NCI-H1930 (cell line): Measurements from ENCODE around the gene PTGIR.

Experiments
- DNase-seq, 2 experiments: peaks; one replicate each; lab custom pipeline; 2025; lab: John Stamatoyannopoulos, UW

PTGIR gene

DNA sequence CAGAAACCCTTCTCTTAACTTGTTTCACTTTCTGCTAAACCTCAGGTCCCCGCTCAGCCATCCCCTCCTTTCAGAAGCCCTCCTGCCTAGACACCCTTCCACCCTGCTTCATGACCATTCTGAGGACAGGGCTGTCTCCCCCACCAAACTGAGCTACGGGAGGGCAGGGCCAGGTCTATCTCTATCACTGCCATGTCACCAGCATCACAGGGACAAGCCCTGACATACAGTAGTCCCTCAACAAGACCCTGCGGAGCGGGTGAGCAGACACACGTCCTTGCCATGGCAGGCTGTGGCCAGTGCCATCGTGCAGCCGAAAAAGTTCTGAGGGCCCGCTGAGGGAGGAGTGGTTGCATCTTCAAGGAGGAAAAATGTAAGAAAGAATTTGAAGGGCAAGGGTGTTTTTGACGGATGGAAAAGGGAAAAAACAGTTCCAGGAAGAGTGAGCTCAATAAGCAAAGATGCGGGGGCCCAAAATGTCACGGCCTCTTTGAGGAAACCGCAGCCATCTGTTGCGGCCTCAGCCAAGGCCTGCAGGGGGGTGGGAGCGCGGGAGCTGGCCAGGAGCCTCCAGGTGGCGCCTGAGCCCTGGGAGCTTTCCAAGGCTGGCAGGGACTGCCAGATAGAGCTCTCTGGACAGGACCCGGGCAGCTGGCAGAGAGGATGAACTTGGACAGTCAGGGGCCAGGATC lies 8.1 kb downstream of the PTGIR start:
- peak; percentile 57 to 64 for DNase-seq

DNA sequence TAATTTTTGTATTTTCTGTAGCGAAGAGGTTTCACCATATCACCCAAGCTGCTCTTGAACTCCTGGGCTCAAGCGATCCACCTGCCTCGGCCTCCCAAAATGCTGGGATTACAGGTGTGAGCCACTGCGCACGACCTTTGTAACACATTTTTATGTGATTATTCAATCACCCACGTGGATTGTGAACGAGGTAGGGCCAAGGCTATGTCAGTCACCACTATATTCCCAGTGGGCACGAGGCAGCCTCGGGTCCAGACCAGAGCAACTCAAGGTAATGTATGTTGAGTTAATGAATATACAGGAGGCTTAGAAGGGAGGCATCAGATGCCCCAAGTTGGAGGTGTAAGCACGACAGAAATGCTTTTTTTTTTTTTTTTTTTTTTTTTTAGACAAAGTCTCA lies 8.9 kb downstream of the PTGIR start:
- no peak for DNase-seq

DNA sequence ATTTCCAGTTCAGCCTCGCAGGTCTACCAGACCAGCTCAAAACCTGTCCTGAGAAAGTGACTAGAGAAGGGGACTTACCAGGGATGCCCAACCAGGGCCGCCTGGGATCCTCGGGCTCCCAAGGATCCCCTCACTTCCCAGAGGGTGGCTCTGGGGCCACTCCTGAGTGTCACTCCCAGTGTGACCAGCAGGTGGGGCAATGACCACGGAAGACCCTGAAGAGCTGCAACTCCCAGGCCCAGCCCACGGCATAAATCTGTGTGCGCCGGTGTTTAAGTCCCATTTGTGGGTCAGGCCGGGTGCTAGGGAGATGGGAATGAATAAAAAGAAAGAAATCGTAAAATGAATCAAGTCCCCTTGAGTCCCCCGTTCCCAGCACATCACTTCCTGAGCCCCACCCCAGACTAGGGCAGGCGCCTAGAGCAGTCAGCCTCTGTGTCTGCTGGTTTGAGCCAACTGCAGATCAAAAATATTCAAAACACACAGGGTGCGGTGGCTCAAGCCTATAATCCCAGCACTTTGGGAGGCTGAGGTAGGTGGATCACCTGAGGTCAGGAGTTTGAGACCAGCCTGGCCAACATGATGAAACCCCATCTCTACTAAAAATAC lies 10.7 kb downstream of the PTGIR start:
- DNase-seq, result peak; percentile 19 to 70

DNA sequence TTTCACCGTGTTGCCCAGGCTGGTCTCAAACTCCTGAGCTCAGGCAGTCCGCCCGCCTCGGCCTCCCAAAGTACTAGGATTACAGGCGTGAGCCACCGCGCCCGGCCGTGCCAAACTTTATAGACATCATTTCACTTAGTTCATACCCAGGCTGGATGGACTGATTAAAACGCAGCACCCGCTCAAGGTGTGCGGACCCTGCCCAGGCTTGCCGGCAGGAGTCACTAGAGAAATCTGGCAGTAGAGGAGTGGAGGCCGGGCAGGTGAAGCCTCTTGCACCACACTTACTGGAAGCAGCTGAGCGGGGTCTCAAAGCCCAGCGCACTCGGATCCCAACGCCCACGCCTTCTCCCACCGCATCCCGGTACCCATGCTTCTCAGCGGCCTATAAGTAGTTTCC lies 11.4 kb downstream of the PTGIR start:
- no peak for DNase-seq

DNA sequence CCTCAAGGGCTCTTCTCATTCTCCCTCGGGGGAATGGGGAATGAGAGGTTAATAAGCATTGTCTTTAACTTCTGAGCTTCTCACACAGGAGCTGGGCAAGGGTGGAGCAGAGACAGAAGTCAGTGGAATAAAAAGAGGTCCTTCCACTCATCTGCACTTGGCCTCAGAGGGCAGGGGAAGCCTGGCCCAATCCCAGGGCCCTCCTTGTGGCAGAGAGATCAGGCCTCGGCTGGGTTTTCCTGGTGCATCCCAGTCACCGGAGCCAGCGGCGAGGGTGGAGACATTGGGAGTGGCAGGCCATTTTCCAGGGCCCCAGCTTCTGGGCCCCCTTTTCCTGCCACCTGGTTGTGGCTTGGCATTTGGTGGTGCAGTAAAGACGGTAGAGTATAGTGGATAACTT lies 13.1 kb downstream of the PTGIR start:
- no peak for DNase-seq

DNA sequence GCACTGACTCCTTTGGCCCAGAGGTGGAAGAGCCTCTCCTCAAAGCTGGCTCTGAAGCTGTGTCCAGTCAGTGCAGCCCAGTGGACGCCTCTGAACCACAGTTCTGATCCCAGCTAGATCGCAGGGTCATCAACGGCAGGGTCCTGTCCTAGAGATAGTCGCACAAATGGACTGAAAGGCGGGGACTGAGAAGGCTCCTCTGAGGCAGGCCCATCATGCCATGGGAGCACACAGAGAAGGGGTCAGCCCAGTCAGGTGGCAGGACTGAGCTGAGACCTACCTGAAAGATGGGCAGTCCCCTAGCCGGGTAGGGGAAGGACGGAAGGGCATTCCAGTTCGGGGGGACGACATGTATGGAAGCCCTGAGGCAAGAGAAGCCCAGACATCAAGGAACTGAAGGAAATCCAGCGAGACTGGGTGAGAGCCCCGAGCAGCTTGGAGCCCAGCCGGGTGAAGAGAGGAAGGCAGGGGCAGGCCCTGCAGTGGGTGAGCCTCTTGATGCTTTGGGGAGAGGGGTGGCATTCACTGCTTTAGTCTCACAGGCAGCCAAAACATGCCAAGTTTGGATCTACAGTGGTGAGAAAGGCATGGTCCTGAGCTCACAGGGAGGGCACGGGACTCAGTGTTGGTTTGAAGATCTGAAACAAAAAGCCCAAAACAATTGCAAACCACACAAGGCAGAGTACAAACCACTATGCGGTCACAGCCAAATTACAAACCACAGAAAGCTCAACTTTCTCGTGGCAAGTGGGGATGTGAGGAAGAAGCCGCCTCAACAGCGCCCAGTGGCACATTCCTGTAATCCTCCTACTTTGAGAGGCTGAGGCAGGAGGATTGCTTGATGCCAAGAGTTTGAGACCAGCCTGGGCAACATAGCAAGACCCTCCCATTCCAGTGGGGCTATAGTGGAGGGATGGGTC lies 13.8 kb downstream of the PTGIR start:
- DNase-seq, result no peak

DNA sequence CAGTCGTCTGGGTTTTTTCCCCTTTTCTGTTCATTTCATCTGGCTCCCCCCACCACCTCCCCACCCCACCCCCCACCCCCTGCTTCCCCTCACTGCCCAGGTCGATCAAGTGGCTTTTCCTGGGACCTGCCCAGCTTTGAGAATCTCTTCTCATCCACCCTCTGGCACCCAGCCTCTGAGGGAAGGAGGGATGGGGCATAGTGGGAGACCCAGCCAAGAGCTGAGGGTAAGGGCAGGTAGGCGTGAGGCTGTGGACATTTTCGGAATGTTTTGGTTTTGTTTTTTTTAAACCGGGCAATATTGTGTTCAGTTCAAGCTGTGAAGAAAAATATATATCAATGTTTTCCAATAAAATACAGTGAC lies 14.5 kb downstream of the PTGIR start:
- DNase-seq, result no peak

DNA sequence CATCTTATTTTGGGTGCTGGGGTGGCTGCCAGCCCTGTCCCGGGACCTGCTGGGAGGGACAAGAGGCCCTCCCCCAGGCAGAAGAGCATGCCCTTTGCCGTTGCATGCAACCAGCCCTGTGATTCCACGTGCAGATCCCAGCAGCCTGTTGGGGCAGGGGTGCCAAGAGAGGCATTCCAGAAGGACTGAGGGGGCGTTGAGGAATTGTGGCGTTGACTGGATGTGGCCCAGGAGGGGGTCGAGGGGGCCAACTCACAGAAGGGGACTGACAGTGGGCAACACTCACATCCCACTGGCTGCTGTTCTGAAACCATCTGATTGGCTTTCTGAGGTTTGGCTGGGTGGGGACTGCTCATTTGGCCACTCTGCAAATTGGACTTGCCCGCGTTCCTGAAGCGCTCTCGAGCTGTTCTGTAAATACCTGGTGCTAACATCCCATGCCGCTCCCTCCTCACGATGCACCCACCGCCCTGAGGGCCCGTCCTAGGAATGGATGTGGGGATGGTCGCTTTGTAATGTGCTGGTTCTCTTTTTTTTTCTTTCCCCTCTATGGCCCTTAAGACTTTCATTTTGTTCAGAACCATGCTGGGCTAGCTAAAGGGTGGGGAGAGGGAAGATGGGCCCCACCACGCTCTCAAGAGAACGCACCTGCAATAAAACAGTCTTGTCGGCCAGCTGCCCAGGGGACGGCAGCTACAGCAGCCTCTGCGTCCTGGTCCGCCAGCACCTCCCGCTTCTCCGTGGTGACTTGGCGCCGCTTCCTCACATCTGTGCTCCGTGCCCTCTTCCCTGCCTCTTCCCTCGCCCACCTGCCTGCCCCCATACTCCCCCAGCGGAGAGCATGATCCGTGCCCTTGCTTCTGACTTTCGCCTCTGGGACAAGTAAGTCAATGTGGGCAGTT lies 15.1 kb downstream of the PTGIR start:
- DNase-seq, result no peak

DNA sequence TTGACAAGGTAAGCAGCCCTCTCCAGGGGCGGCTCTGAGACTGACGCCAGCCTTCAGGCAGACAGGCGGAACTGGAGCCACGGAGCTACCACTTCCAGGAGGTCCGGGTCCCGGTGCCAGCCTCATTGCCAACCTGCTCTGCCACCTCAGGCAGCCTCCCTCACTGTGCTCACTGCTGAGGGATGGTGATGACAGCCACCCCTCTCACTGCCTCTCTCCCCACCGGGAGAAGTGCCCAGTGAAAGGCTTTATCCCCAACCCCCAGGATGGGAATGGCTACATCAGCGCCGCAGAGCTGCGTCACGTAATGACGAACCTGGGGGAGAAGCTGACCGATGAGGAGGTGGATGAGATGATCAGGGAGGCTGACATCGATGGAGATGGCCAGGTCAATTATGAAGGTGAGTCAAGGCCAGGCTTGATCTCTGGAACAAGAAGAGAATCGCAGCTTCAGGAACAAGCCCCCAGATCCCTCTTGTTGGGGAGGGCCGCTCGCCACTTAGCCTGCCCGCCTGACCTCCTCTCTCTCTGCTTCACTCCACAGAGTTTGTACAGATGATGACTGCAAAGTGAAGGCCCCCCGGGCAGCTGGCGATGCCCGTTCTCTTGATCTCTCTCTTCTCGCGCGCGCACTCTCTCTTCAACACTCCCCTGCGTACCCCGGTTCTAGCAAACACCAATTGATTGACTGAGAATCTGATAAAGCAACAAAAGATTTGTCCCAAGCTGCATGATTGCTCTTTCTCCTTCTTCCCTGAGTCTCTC lies 16.1 kb downstream of the PTGIR start:
- no peak for DNase-seq

DNA sequence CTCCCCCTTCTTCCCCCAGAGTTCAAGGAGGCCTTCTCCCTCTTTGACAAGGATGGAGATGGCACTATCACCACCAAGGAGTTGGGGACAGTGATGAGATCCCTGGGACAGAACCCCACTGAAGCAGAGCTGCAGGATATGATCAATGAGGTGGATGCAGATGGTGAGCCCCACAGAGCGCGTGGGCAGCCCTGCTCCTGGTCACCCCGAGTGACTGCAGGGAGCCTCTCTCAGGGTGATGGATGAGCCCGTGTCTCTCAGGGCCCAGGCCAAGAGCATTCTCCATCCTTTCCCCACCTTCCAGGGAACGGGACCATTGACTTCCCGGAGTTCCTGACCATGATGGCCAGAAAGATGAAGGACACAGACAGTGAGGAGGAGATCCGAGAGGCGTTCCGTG lies 16.7 kb downstream of the PTGIR start:
- no peak for DNase-seq

DNA sequence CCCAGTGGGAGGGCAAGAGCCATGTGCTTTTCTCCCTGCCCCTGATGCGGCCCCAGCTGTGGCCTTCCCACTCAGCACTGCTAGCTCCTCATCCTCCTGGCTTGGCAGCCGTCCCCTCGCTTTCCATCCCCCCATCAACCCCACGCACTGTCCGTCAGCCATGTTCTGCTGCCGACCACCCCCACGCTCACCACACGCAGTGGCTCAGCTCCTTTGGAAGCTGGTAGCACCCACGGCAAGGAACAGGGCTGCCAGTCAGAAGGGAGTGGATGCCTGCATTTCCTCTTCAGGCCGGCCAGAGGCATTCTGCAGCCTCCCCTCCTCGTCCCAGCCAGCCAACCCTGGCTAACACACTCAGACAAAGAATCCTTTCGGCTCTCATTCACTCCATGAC lies 17.4 kb downstream of the PTGIR start:
- DNase-seq, result no peak

DNA sequence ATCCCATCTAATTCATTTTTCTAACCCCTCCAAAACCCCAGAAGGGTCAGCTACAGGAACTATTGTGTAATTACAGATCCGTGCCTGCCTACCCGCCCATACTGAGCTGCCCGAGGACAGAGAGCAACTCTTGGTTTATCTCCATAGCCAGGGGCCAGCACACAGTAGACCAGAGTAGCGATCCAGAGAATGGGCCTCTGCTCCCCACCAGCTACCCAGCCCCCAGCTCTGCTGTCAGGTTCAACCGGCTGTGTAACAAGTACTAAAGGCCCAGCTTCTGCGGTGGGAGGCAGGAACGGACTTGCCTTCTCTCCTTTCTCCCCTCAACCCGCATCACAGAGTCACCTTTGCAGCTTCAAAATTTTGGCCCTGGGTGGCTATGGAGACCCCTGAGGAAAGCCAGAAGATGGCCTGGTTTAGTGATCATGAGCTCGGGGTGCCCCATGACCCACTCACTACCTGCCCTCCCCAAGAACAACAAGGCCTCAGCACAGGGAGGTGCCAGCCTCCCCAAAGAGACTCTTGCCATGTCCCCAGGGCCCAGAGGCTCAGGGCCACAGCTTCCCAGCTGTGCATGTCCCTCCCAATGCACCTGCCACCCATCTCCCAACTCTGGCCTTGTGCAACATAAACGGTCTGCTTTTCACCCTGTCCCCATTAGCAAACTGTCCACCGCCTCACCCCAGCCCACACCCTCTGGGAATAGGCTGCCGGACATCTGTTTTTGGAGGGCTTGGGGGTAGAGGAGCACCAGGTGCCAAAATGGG lies 18.0 kb downstream of the PTGIR start:
- DNase-seq, result no peak

DNA sequence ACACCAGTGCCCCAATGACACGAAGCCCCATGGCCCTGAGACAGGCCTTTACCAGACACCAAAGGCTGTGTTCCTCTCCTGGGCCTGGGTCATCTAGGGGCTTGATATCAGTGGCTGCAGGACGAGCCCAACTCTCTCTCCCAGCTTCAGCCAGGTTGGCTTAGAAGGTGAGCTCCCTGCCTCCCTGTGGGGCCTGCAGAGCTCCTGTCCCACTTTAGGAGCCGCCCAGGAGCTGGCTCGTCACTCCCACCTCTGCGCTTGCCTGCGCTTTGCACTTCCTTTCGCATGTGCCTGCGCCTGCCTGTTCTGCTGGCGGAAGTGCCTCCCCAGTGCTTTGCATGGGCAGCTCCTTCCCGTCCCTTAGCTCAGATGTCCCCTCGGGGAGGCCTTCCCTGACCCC lies 18.9 kb downstream of the PTGIR start:
- no peak for DNase-seq

DNA sequence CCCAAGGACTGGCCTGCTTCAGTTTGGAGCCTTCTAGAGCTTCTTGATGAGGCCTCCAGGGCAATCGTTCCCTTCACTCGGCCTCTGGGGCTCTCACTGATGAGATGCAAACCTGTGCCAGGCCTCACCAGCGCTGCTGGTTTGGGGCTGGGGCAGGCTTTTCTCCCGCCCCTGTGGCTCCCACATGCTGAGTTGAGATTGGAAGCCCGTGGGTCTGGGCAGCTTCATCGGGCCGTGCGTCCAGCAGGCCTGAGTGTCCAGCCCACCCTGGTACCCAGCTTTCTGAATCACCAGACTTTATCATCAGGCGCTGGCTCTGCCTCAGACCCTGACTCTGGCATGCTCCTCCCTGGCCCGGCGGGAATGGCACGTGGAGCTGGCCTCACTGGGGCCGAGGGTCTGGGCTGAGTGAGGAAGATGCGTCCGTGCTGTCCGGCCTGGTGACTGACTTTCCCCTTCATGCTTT lies 19.5 kb downstream of the PTGIR start:
- no peak for DNase-seq

DNA sequence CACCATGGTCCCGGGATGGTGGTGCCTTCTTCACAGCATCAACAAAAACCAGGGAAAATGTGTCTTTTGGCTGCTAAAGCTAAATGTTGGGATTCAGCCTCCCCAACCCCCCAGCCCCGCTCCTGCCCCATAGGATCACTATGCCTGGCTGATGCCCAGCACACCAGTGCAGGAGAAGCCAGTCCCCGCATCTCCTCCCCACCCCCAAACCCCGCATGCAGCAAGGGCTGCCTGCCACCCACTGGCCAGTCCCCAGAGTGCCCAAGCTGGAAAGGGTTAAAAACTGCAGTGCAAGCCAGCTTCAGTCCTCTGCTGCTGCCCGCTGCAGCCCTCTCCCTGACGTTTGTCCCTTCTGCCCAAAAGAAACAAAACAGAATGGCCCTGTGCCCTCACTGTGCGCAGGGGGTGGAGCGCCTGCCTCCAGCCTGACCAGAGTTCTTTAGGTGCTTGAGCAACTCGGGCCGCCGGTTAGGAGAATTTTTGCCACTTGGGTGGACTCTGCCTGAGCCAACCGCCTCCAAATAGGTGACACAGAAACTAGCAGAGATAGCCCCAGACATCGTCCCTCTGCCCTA lies 20.0 kb downstream of the PTGIR start:
- DNase-seq, result no peak

DNA sequence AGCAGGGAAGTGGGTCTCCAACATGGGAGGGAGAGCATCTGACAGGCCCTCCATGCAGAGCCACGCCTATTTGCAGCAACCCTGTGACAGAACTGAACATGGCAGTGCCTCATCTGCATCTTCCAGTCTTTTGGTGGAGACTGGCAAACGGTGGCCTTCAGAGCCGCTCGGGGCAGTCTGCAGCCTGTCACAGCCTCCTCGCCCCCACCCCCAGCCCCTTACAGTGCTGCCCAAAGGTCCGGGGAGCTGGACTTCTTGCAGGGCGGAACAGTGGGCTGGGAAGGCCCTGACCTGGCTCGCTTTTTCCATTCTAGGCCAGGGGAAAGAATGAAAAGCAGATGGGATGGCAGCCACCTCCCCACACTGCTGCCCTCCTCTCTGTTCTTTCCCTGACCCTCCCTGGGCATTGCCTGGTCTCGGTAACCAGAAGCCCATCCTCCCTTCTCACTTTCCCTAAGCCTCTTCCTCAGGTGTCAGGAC lies 21.1 kb downstream of the PTGIR start:
- DNase-seq, result no peak

DNA sequence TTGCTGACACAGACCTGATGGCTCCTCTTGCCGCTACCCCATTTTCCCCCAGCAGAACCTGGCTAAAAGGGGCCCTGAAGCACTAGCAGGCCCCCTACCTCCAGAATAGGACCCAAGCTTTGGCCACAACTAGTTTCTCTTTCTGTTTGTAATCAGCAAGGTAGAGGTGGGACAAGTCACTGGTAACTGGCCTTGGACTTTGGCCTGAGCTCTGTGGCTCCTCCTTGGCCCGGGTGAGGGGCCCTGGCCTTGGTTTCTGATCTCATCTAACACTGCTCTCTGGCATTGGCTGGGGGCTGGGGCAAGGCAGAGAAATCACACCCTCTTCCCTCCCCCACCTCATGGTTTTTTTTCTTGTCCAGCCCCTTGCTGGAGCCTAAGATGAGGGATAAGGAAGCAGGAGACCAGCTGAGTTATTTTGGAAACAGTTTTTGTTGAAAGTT lies 21.7 kb downstream of the PTGIR start:
- DNase-seq, result no peak

DNA sequence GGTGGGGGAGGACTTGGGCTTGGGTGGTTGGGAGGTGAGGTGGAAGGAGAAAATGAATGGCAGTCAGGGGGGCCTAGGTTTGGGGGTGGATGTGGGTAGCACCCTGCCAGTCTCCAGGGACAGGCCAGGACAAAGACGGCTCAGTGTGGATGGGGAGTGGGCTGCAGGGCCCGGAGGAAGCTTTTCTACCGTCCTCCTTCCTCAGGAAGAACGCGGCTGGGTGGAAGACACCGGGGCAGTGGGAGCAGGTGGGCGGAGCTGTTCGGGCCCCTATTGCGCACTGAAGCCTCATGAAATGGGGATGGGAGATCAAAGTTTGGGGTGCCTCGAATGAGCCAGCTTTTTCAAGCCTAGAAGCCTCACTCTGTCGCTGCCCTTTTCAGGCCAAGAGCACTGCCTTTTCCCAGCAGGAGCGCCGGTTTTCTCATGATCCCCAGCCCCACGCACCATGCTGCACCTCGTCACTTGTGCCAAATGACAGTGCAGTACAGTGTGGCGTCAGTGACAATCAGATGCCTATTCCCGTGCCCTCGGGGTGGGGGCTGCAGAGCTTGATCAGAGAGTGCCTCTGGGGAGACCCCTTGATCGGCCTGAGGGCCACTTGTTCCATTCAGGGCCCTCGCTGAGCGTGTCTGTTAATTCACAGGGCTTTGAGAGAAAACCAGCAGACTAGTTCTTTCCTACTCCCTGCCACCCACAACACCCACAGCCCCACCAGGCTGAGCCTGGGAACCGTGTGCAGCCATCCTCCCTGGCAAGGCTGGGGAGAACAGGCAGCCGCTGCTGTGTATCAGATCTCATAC lies 22.3 kb downstream of the PTGIR start:
- no peak for DNase-seq
